AG09309 (cell line): ENCODE measurements around the gene JAML.

Source experiments
- DNase-seq: peaks from one replicate; pipeline ENCODE4 v3.0.0-alpha.2; 2010; ENCODE audit warnings: low read depth
- H3K4me3 ChIP-seq: 2 replicates; pipeline ENCODE4 v1.5.1; 2011; ENCODE audit warnings: mild to moderate bottlenecking, low read depth, low read length, moderate library complexity; ENCODE audit not compliant: control insufficient read depth
- TF ChIP-seq, protein P1 (sequence below): IDR thresholded peaks from 2 replicates; pipeline ENCODE4 v1.5.1; 2011; ENCODE audit warnings: mild to moderate bottlenecking, low read depth, low read length, inconsistent platforms; ENCODE audit not compliant: insufficient read depth, control insufficient read depth; ENCODE audit errors: missing control alignments

Gene JAML

DNA sequence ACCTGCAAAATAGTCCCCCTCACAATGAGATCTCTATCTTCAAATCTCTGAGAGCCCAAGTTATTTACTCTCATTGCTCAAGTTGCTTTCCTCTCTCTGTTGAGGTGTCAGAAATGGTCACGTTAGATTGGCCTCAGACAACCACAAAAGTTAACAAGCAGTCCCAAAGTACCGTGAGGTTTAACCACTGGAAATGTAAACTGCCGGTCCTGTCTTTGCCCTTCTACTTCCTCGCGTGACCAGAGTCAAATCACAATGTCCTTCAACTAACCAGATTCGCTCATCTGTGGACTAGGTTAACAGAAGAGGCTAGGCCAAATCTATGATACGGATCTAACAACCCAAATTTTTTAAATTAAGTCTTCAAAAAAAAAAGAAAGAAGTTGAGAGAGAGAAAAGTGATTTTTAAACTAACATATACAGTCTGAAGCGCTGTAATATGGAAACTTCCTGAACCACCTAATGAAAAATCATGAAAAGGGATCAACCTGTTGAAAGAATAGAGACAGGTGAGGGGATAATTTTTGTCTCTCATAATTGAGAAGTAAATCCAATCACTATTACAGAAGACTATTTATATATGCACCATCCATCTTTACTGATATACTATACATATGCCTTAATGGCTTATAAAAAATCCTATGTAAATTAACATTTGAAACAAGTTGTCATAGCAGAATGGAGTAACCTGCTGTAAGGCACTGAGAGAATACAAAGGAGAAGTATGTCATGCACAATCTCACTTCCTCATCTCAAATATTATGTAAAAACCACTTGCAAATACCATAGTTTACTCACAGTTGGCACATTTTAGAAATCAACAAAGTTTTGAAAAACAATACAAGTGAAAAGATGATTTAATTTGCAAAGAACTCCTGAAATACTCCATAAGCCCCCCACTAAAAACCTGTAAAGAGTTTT lies 3.3 kb upstream of the JAML start:
- TF ChIP-seq, protein P1, sequence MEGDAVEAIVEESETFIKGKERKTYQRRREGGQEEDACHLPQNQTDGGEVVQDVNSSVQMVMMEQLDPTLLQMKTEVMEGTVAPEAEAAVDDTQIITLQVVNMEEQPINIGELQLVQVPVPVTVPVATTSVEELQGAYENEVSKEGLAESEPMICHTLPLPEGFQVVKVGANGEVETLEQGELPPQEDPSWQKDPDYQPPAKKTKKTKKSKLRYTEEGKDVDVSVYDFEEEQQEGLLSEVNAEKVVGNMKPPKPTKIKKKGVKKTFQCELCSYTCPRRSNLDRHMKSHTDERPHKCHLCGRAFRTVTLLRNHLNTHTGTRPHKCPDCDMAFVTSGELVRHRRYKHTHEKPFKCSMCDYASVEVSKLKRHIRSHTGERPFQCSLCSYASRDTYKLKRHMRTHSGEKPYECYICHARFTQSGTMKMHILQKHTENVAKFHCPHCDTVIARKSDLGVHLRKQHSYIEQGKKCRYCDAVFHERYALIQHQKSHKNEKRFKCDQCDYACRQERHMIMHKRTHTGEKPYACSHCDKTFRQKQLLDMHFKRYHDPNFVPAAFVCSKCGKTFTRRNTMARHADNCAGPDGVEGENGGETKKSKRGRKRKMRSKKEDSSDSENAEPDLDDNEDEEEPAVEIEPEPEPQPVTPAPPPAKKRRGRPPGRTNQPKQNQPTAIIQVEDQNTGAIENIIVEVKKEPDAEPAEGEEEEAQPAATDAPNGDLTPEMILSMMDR: no peak
- no peak for DNase-seq
- no peak overlapping the region for H3K4me3 ChIP-seq

DNA sequence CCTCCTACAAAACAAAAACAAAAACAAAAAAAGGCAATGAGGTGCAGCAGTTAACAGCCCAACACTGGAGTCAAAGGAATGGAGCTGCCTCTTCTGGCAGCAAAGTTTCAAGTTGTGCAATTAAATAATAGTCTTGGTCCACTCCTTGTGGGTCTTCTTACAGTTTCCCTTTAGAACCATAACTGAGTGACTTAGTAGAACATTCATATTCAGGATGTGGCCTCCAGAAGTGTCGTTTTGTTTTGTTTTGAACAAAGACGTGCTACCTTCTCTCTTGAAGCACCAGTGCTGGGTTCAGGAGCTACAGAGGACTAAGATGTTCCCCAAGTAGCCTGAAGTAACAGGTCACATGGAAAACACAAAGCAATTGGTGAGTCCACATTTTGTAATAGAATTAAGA lies 2.0 kb upstream of the JAML start:
- TF ChIP-seq, protein P1: no peak
- no peak overlapping the region for H3K4me3 ChIP-seq
- DNase-seq: no peak

DNA sequence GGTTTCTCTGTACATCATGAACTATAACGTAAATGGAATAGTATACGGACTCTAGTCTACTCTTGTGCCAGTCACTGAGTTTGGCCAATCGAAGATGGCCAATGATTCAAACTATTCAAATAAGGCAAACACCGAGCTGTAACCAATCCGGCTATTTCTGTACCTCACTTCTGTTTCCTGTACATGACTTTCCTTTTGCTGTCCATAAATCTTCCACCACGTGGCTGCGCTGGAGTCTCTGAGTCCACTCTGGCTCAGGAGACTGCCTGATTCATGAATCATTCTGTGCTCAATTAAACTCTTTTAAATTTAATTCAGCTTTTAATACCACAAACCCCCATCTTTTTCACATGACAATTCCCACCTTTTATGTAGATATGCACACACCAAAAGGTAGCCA lies 1.5 kb upstream of the JAML start:
- TF ChIP-seq, protein P1: no peak
- no peak for DNase-seq
- H3K4me3 ChIP-seq: no peak overlapping the region

DNA sequence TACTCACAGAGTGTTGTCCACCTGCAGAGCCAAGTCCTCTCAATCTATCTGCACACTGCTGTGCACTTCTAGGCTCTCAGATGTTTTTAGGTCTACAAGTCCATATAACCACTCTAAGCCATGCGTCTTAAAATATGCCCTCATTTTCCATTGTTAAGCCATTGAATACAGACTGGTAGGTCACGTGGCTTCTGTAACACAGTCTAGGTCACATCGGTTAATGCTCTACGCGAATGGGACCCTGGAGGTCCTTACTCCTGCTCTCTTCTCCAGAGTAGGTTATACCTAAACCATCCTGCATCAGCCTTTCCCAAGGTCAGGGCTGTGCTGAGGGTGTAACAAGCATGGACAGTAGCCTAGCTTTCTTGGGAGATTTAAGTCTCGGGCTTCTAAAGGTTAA lies 819 bp downstream of the JAML start:
- no peak overlapping the region for H3K4me3 ChIP-seq
- TF ChIP-seq, protein P1: no peak

DNA sequence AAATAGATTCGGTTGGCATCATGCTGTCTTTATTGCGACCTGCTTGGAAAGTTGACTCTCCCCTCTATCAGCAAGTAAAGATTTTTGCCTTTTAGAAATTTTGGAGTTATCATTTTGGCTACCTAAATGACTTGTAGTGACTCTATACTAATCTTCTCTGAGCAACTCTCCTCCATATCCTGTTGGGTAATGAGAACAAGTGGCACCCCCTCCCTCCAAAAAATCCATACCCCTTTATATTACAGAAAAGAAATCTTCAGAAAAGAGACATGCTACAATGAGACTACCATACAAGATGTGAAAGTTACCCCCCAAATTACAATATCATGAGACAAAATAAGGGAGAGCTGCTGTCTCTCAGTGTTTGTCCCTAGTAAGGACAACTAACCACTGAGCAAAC lies 1.2 kb downstream of the JAML start:
- DNase-seq: no peak
- no peak overlapping the region for H3K4me3 ChIP-seq
- TF ChIP-seq, protein P1: no peak

More for the DNA sequence above, 819 bp downstream of the JAML start:
- no peak for DNase-seq

DNA sequence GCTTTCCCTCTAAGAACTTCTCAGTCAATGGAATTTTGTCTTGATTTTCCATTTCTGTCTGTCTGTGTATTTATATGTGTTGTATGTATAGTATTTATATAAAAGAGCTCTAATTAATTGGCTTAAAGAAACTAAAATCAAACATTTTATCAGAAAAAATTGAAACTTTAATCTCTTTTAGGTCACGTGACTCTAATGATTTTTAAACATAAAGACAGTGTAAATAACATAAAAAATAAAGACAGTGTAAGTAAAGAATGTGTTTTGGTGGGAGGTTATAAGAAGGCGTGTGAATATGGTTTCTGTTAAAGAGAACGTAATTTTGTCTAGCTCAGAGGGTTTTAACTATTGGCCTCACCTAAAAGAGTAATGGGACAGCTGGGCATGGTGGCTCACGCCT lies 2.4 kb downstream of the JAML start:
- DNase-seq: no peak
- TF ChIP-seq, protein P1: no peak

More for the DNA sequence above, 2.4 kb downstream of the JAML start:
- H3K4me3 ChIP-seq: no peak overlapping the region
